Calu3 (cell line): ENCODE results near the gene DYNC2H1. TPM values are rescaled to one million over a fixed set of nuclear protein-coding genes. Genes with fewer than 3 reads are reported as not detected.

Experiments
- BruUV-seq: library from RNA; stranded (reverse); fragments of 400-500 nt; replicated peaks from 2 replicates; lab custom pipeline; 2021; lab: Mats Ljungman, UMichigan
- CTCF ChIA-PET: fragments of 300-600 bp; sonication (Branson Sonifier 250); formaldehyde crosslinking; loops from one replicate; lab custom pipeline; 2022; ENCODE audit warnings: antibody characterized with exemption; lab: Charles Lee
- DNase-seq: peaks from one replicate; pipeline ENCODE4 v3.0.0; 2022
- H3K27ac Mint-ChIP-seq: one replicate; pipeline ENCODE4 v1.8.0; 2022; ENCODE audit warnings: mixed read lengths; ENCODE audit not compliant: unreplicated experiment
- H3K27me3 Mint-ChIP-seq: one replicate; pipeline ENCODE4 v1.8.0; 2022; ENCODE audit warnings: mixed read lengths; ENCODE audit not compliant: unreplicated experiment
- H3K36me3 Mint-ChIP-seq: one replicate; pipeline ENCODE4 v1.8.0; 2022; ENCODE audit warnings: mild to moderate bottlenecking, moderate library complexity, mixed read lengths; ENCODE audit not compliant: insufficient read depth, unreplicated experiment
- H3K4me1 Mint-ChIP-seq: one replicate; pipeline ENCODE4 v1.8.0; 2022; ENCODE audit warnings: mild to moderate bottlenecking, low read depth, mixed read lengths; ENCODE audit not compliant: unreplicated experiment
- H3K4me3 Mint-ChIP-seq: one replicate; pipeline ENCODE4 v1.8.0; 2022; ENCODE audit warnings: mild to moderate bottlenecking, low read depth, moderate library complexity, mixed read lengths; ENCODE audit not compliant: unreplicated experiment
- H3K9me3 Mint-ChIP-seq: one replicate; pipeline ENCODE4 v1.8.0; 2022; ENCODE audit warnings: low read depth, mixed read lengths; ENCODE audit not compliant: unreplicated experiment
- CTCF ChIP-seq: fragments of 200-600 bp; IDR thresholded peaks from one replicate; pipeline ENCODE4 v1.8.0; 2022; ENCODE audit warnings: antibody characterized with exemption; ENCODE audit not compliant: unreplicated experiment
- intact Hi-C: fragments of 100-400 bp; cut with micrococcal nuclease; formaldehyde crosslinking; loops from one replicate; pipeline ENCODE4 v1.10.0; 2022; ENCODE audit not compliant: unreplicated experiment
- total RNA-seq: library from RNA; stranded (reverse); gene quantifications from 2 replicates; pipeline ENCODE4 v1.2.3, GENCODE V29; 2022

The DYNC2H1 gene
- total RNA-seq, 1 experiment from 2014 or later: 3.4 TPM

DNA sequence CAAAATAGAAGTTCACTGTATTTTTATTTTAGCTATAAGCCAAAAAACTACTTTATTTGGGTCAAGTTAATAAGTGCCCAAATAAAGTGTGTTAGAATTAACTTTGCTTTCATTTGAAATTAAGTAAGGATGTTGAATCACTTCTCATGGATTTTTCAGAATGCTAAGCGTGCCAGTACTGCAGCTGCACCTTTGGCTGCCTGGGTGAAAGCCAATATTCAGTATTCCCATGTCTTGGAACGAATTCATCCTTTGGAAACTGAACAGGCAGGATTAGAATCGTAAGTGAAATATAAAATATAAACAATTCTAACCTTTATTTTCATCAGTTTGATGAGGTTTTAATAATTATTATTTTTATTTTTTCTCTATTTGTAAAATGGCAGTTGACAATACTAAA is 113.6 kb downstream of the DYNC2H1 start:
- Mint-ChIP-seq H3K27me3 (no peaks in the 10 kb centered on the region), H3K9me3 (peaks cover 2% of the 10 kb centered on the region), H3K27ac (no peak overlapping the region), H3K4me1 (no peaks in the 10 kb centered on the region), H3K4me3 (no peak overlapping the region), H3K36me3 (no peaks in the 10 kb centered on the region)
- no peak for TF ChIP-seq CTCF
- no TSS peak for BruUV-seq
- no peak for DNase-seq
- intact Hi-C loops: no loop called here
- CTCF ChIA-PET: no interaction called here

- Mint-ChIP-seq H3K36me3 (no peaks in the 10 kb centered on the region), H3K9me3 (peaks cover 2% of the 10 kb centered on the region), H3K4me3 (no peak overlapping the region), H3K27ac (no peak overlapping the region), H3K4me1 (no peaks in the 10 kb centered on the region), H3K27me3 (no peaks in the 10 kb centered on the region)
- CTCF ChIA-PET: no interaction called here
- intact Hi-C loops: no loop called here
- BruUV-seq: no TSS peak
- DNase-seq: no peak
- no peak for TF ChIP-seq CTCF
Measured at GRCh38 chr11:103228807-103229206, 119.6 kb downstream of the DYNC2H1 start.

GRCh38 chr11:103234974-103235373 is 125.7 kb downstream of the DYNC2H1 start:
- intact Hi-C loops: no loop called here
- H3K4me3 Mint-ChIP-seq: no peak overlapping the region
- no TSS peak for BruUV-seq
- CTCF ChIA-PET: no interaction called here
- H3K27ac Mint-ChIP-seq: no peak overlapping the region
- TF ChIP-seq CTCF: no peak
- no peaks in the 10 kb centered on the region for H3K9me3 Mint-ChIP-seq
- no peaks in the 10 kb centered on the region for H3K36me3 Mint-ChIP-seq
- no peak for DNase-seq
- H3K4me1 Mint-ChIP-seq: no peaks in the 10 kb centered on the region
- H3K27me3 Mint-ChIP-seq: no peaks in the 10 kb centered on the region

DNA sequence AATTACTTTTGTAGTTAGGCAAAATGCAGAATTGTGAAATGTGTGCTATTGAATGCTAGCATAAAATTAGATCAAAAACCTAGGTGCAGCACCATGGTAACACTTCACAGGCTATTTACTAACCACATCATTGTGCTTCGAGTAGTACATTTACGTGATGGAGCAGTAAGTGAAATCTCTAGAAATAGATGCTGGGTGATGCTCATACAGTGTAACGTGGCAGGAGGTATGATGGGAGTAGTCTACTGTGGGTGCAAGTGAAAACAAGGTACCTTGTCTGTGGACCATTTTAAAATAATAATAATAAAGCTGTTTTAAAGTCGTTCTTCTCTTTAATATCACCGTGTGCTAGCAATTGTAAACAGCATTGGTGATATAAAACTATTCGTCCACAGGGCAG is 132.3 kb downstream of the DYNC2H1 start:
- H3K4me3 Mint-ChIP-seq: no peak overlapping the region
- no peak overlapping the region for H3K27ac Mint-ChIP-seq
- H3K9me3 Mint-ChIP-seq: no peaks in the 10 kb centered on the region
- intact Hi-C loops: no loop called here
- CTCF ChIA-PET: no interaction called here
- H3K36me3 Mint-ChIP-seq: no peaks in the 10 kb centered on the region
- no peak for DNase-seq
- BruUV-seq: no TSS peak
- no peaks in the 10 kb centered on the region for H3K27me3 Mint-ChIP-seq
- H3K4me1 Mint-ChIP-seq: no peaks in the 10 kb centered on the region
- TF ChIP-seq CTCF: no peak
